SH-SY5Y (cell line): Measurements from ENCODE around the gene ATAD3C.

Experiments
- GATA2 ChIP-seq: IDR thresholded peaks from 2 replicates; pipeline ENCODE4 v1.6.1; 2011; ENCODE audit warnings: mild to moderate bottlenecking, low read depth, low read length
- GATA3 ChIP-seq: IDR thresholded peaks from 2 replicates; pipeline ENCODE4 v1.6.1; 2011; ENCODE audit warnings: low read depth, mild to moderate bottlenecking, low read length, moderate library complexity

The ATAD3C gene

GRCh38 chr1:1427106-1427819 lies 22.2 kb upstream of the ATAD3C start:
- TF ChIP-seq GATA2 = no peak
- no peak for TF ChIP-seq GATA3

- no peak for TF ChIP-seq GATA2
- TF ChIP-seq GATA3 = no peak
Measured at GRCh38 chr1:1427820-1428148, 21.7 kb upstream of the ATAD3C start.

GRCh38 chr1:1428174-1428573 lies 21.3 kb upstream of the ATAD3C start:
- TF ChIP-seq GATA2 (no peak), GATA3 (no peak)

- TF ChIP-seq GATA2 (no peak), GATA3 (no peak)
Measured at GRCh38 chr1:1429671-1430073, 19.8 kb upstream of the ATAD3C start.

- TF ChIP-seq GATA3 (no peak), GATA2 (no peak)
Measured at GRCh38 chr1:1430114-1430982, 19.1 kb upstream of the ATAD3C start.

GRCh38 chr1:1430992-1431844 lies 18.3 kb upstream of the ATAD3C start:
- TF ChIP-seq GATA3 (no peak), GATA2 (no peak)

- TF ChIP-seq GATA3 = no peak
Measured at GRCh38 chr1:1431845-1432273, 17.6 kb upstream of the ATAD3C start.

GRCh38 chr1:1432274-1432950 lies 17.1 kb upstream of the ATAD3C start:
- TF ChIP-seq GATA3 = no peak
- no peak for TF ChIP-seq GATA2

- TF ChIP-seq GATA2 = no peak
- TF ChIP-seq GATA3 = no peak
Measured at GRCh38 chr1:1432951-1433803, 16.3 kb upstream of the ATAD3C start.

GRCh38 chr1:1433804-1434130 lies 15.7 kb upstream of the ATAD3C start:
- TF ChIP-seq GATA2 = no peak
- no peak for TF ChIP-seq GATA3

GRCh38 chr1:1434131-1434823 lies 15.2 kb upstream of the ATAD3C start:
- TF ChIP-seq GATA2 (no peak), GATA3 (no peak)

GRCh38 chr1:1434824-1435105 lies 14.7 kb upstream of the ATAD3C start:
- TF ChIP-seq GATA3 (no peak), GATA2 (no peak)

- TF ChIP-seq GATA3 (no peak), GATA2 (no peak)
Measured at GRCh38 chr1:1435106-1435903, 14.2 kb upstream of the ATAD3C start, which contains the start of gene VWA1. TSS of gene VWA1 (plus strand) at chr1:1435690. CDS start at chr1:1435749, 59 bp downstream.
